NCI-H2029 treated with DMSO at 0.1 percent for 48 hours (cell line): ENCODE results near the gene RAI1.

ENCODE experiments used
- DNase-seq: peaks from one replicate; lab custom pipeline; 2025; lab: John Stamatoyannopoulos, UW

RAI1 gene

GRCh38 chr17:17816831-17817551 lies 135.7 kb downstream of the RAI1 start:
- no peak for DNase-seq

- no peak for DNase-seq
Measured at GRCh38 chr17:17817552-17817947, 136.3 kb downstream of the RAI1 start.

- DNase-seq, result no peak
Measured at GRCh38 chr17:17818088-17818526, 136.8 kb downstream of the RAI1 start.

DNA sequence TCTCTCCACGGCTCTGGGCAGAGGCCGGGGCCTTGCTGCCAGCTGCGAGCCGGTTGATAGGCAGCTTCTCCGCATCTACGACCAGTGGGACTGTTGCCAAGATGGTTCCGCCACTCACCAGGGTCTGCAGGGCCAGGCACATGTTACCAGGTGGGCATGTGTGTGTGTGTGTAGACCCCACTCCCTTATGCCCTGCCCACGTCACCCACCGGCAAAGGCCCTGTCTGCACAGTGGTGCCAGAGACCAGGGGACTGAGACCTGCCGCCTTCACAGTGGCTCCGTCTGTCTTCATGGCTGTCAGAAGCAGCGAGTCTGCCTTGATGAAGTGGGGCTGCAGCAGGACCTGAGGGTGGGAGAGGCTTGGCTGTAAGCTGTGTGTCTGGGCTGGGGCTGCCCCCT lies 137.9 kb downstream of the RAI1 start:
- no peak for DNase-seq

DNA sequence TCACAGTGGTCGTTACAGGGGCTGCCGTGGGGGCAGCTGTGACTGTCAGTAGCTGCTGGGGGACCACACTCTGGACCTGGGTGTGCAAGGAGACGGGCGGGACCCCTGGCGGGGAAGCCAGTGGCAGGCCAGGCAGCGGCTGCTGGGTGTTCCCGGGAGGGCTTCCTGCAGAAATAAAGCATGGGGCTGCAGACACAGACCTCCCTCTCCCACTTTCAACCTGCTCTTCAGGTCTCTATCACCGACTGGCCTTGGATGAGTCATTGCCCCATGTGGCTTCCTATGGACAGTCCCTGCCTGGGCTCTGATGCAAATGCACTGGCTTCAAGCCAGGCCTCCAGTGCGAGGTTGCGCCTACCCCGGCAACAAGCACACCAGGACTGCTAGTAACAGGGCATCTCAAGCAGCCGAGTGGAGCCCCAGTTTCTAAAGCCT lies 138.3 kb downstream of the RAI1 start:
- no peak for DNase-seq

DNA sequence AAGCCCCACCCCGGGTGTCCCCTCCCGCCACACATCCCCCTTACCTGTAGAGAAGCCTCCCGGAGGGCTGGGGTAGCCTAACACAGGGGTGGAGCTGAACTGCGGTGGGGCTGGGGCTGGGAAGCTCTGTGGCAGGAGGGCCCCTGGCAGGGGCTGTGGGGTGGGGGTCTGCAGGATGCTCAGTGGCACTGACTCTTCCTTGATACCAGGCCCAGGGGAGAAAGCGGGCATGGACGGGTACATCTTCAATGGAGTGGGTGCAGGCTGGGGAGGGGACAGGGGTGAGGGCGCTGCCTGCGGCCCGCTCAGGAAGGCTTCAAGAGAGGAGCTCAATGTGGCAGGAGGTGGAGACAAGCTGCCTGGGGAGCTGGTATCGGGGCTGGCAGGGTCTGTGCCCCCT lies 138.8 kb downstream of the RAI1 start:
- DNase-seq, result no peak

GRCh38 chr17:17820463-17821158 lies 139.4 kb downstream of the RAI1 start:
- DNase-seq, result no peak

DNA sequence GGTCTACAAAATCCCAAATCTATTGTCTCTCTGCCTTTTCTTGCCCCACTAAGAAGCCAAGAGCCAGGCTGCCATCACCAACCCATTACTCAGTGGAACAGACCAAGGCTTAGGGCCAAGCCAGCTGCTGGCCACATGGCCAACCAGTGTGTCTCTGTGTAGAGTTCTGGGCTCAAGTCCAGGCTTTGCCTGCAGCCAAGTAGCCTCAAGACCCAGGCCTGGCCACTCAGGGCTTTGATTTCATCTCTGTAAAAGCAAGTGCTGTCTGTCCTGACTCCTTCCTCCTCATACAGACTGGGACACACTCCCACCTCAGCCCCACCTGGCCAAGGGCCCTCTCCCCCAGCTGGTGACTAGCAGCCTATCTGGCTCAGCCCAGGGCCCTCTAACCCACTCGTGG lies 140.9 kb downstream of the RAI1 start:
- DNase-seq, result no peak

- DNase-seq, result no peak
Measured at GRCh38 chr17:17822616-17823015, 141.4 kb downstream of the RAI1 start.

DNA sequence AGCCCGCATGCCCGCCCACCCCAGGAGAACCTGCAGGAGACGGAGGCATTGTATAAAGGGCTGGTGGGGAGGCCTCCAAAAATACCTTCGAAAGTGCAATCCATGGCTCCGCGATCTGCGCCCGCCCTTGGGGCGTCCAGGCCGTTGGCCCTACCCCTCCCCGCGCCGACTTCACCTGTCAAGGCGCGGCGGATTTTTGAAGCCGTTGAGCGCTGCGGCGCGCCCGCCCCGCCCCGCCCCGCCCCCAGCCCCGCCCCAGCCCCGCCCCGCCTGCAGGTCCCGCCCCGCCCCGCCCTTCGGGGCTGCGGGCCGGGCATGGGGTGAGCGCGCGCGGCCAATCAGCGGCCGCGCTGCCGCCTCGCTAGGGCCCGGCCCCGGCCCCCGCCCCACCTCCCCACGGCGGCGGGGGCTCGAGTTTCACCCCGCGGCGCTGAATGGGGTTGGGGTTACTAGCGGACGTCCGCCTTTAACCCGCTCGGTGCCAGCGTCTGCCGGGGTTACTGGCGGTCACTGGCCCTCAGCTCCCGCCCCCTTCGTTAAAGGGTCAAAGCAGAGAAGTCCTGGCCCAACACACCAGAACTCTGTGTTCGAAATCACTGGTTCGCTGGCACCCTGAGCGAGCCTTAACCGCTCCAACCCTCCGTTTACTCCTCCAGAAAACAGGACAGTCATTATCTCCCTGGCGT lies 142.3 kb downstream of the RAI1 start:
- no peak for DNase-seq

DNA sequence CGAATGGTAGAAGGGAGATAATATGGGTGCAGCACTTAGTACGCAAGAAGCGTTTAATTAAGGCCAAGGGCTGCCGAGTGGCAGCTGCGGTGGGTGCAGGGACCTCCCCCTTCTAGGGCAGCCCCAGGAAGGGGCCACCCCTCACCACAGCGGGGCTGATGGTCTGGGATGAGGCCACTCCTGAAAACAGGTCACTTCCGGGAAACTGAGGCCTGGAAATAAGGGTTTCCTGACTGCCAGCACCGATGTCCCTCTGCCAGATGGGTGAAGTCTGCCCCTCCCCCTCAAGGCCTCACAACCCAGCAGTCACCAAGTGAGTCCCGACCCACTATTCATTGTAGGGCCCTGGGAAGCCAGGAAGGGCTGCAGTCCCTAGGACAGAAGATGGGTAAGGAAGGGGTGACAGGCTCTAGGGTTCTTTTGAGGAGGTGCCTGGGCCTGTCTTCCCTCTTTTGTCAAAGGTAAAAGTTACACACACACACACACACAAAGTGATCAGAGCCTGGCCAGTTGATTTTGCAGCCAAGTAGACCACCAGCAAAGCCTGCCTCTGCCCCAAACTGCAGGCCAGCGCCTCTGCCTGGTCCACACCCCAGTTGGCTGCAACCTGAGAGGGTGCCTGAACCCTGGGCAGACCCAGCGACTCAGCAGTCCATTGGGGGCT lies 143.0 kb downstream of the RAI1 start:
- DNase-seq, result no peak

- DNase-seq, result no peak
Measured at GRCh38 chr17:17824783-17825614, 143.7 kb downstream of the RAI1 start.

DNA sequence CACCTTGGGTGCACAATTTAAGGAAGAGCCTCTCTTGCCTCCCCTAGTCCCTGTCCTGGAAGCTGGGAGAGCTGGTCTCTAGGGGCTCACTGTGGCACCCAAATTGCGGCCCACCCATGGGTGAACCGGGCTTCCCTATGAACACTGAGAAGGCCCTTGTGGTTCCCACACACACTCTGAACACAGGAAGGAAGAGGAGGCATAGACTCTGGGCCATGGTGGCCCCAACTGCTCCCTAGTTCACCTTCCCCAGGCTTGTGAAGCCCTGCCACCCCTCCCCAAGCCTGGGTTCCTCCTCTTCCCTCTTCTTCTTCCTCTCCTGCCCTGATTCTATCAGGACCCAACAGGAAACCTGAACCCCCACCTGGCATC lies 145.1 kb downstream of the RAI1 start:
- DNase-seq, result no peak

DNA sequence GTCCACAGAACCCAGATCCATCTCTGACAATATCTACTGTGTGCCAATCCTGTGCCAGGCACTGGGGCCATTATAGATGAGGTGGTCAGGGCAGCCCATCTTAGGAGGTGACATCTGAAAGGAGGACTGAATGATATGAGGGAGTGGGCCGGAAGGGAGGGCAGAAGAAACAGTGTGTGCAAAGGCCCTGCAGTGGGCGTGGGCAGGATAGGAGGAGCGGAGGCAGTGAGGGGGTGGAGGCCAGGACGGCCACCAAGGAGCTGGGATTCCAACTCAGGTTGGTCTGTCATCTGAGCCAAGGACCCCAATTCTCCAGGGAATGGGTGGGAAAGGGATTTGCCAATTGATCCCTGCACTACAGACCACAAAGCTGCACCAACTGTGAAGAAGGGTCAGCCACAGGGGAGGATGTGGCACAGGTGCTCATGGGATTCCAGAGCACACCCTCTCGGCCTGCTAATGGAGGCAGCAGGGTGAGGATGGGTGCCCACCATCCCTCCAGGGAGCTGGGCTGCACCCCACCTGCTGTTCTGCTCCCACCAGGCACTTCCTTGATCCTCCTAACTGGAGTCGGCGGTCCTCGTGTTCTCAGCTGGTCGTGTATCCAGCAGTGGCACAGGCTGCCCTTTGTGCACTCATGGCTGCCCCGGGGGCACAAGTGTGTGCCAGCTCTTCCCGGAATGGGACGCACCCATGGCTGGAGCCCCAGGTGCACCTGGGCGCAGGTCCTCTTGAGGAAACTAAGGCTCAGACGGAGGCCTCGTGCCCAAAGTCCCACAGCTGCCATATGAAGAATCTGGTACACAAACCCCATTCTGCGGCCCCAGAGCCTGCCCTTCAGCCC lies 145.9 kb downstream of the RAI1 start:
- no peak for DNase-seq

- no peak for DNase-seq
Measured at GRCh38 chr17:17827826-17828621, 146.8 kb downstream of the RAI1 start.

DNA sequence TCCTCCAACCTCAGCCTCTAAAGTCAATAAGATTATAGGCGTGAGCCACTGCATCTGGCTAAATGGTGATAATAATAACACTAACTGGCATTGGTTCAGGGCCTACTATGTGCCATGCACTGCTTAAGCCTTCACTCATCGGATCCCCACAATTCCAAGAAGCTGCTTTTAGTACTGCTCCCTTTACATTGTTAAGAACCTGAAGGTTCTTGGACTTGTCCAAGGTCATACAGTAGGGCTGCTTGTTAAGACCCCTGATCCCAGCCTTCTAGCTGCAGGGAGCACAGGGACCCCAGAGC lies 149.0 kb downstream of the RAI1 start:
- no peak for DNase-seq

GRCh38 chr17:17830740-17831207 lies 149.5 kb downstream of the RAI1 start:
- no peak for DNase-seq

GRCh38 chr17:17831208-17832031 lies 150.2 kb downstream of the RAI1 start:
- no peak for DNase-seq

DNA sequence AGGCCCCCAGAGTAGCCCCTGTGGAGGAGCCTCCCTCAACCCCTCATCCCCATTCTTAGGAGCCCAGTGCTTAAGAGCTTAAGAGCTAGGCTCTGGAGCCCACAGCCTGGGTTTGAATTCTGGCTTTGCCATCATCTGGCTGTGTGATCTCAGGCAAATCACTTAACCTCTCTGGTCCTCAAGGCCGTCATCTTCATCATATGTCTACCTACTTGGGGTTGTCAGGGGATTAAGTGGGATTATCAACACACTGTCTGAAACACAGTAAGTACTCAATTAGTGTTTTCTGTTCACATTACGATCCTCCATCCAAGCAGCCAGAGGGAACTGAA lies 150.7 kb downstream of the RAI1 start:
- DNase-seq, result no peak
